Duodenal mucosa (tissue), 2 donors: ENCODE results near the gene DNAJA4.

ENCODE experiments used
- H3K27ac ChIP-seq: one replicate; pipeline ENCODE4 v1.7.0; 2013; ENCODE audit warnings: low read depth, low read length
- H3K27me3 ChIP-seq, 2 donors: one replicate each; pipeline ENCODE4 v1.7.0; 2013; ENCODE audit warnings: low read length in 2 of 2, control low read depth in 1 of 2; ENCODE audit not compliant: insufficient read depth in 2 of 2, control insufficient read depth in 1 of 2
- H3K36me3 ChIP-seq, 2 donors: one replicate each; pipeline ENCODE4 v1.7.0; 2013; ENCODE audit warnings: low read length in 2 of 2, control low read depth in 1 of 2; ENCODE audit not compliant: insufficient read depth in 2 of 2, control insufficient read depth in 1 of 2
- H3K4me1 ChIP-seq, 2 donors: one replicate each; pipeline ENCODE4 v1.7.0; 2013; ENCODE audit warnings: low read length in 2 of 2, control low read depth in 1 of 2; ENCODE audit not compliant: insufficient read depth in 2 of 2, control insufficient read depth in 1 of 2
- H3K4me3 ChIP-seq, 2 donors: one replicate each; pipeline ENCODE4 v1.7.0; 2013; ENCODE audit warnings: low read length in 2 of 2, low read depth in 1 of 2
- H3K9ac ChIP-seq, 2 donors: one replicate each; pipeline ENCODE4 v1.7.0; 2013; ENCODE audit warnings: low read length in 2 of 2, low read depth in 1 of 2
- H3K9me3 ChIP-seq, 2 donors: one replicate each; pipeline ENCODE4 v1.7.0; 2013; ENCODE audit warnings: low read length in 2 of 2, control low read depth in 1 of 2; ENCODE audit not compliant: control insufficient read depth in 1 of 2

Gene DNAJA4

GRCh38 chr15:78257681-78258080 is 6.7 kb upstream of the DNAJA4 start:
- Histone ChIP-seq H3K36me3 (no peaks in the 10 kb centered on the region), H3K4me1 (no peaks in the 10 kb centered on the region), H3K9me3 (no peaks in the 10 kb centered on the region), H3K27me3 (no peaks in the 10 kb centered on the region), H3K4me3 (no peak overlapping the region), H3K9ac (no peak overlapping the region), H3K27ac (no peak overlapping the region)

GRCh38 chr15:78259232-78259631 is 5.1 kb upstream of the DNAJA4 start:
- Histone ChIP-seq H3K4me3 (no peak overlapping the region), H3K27ac (no peak overlapping the region), H3K27me3 (no peaks in the 10 kb centered on the region), H3K36me3 (no peaks in the 10 kb centered on the region), H3K4me1 (no peaks in the 10 kb centered on the region), H3K9ac (no peak overlapping the region), H3K9me3 (no peaks in the 10 kb centered on the region)

GRCh38 chr15:78260489-78260888 is 3.9 kb upstream of the DNAJA4 start:
- no peaks in the 10 kb centered on the region for H3K36me3 ChIP-seq
- H3K4me3 ChIP-seq, result no peak overlapping the region
- no peaks in the 10 kb centered on the region for H3K27me3 ChIP-seq
- peaks cover 4 to 5% of the 10 kb centered on the region in 2 donors for H3K4me1 ChIP-seq
- H3K9ac ChIP-seq, result no peak overlapping the region
- H3K27ac ChIP-seq, result no peak overlapping the region
- no peaks in the 10 kb centered on the region for H3K9me3 ChIP-seq

GRCh38 chr15:78261062-78261461 is 3.3 kb upstream of the DNAJA4 start:
- no peaks in the 10 kb centered on the region for H3K36me3 ChIP-seq
- no peak overlapping the region for H3K9ac ChIP-seq
- no peak overlapping the region for H3K27ac ChIP-seq
- H3K4me3 ChIP-seq, result no peak overlapping the region
- no peaks in the 10 kb centered on the region for H3K27me3 ChIP-seq
- H3K4me1 ChIP-seq, result peaks cover 8 to 11% of the 10 kb centered on the region in 2 donors
- H3K9me3 ChIP-seq, result no peaks in the 10 kb centered on the region

- peaks cover 18 to 19% of the 10 kb centered on the region in 2 donors for H3K4me1 ChIP-seq
- H3K9me3 ChIP-seq, result no peaks in the 10 kb centered on the region
- no peaks in the 10 kb centered on the region for H3K27me3 ChIP-seq
- H3K36me3 ChIP-seq, result no peaks in the 10 kb centered on the region
- H3K9ac ChIP-seq, result no peak overlapping the region
- no peak overlapping the region for H3K4me3 ChIP-seq
- H3K27ac ChIP-seq, result no peak overlapping the region
Observed at GRCh38 chr15:78263351-78263781, 996 bp upstream of the DNAJA4 start.

GRCh38 chr15:78263907-78264303 is 457 bp upstream of the DNAJA4 start:
- no peak overlapping the region for H3K27ac ChIP-seq
- H3K9me3 ChIP-seq, result no peaks in the 10 kb centered on the region

GRCh38 chr15:78265137-78265460 is 737 bp downstream of the DNAJA4 start:
- Histone ChIP-seq H3K4me3 (peak overlapping the region; percentile 82 to 84), H3K4me1 (peaks cover 18 to 19% of the 10 kb centered on the region in 2 donors), H3K9ac (peak overlapping the region; percentile 74 to 85), H3K9me3 (no peaks in the 10 kb centered on the region), H3K36me3 (no peaks in the 10 kb centered on the region), H3K27ac (no peak overlapping the region), H3K27me3 (no peaks in the 10 kb centered on the region)

More at GRCh38 chr15:78263907-78264303, 457 bp upstream of the DNAJA4 start:
- Histone ChIP-seq H3K9ac (peak overlapping the region in 1 of 2 donors; percentile 60), H3K4me1 (peaks cover 18 to 19% of the 10 kb centered on the region in 2 donors), H3K36me3 (no peaks in the 10 kb centered on the region), H3K27me3 (no peaks in the 10 kb centered on the region), H3K4me3 (peak overlapping the region; percentile 36 to 82)

- Histone ChIP-seq H3K27ac (no peak overlapping the region), H3K9me3 (no peaks in the 10 kb centered on the region), H3K27me3 (no peaks in the 10 kb centered on the region), H3K4me3 (peak overlapping the region in 1 of 2 donors; percentile 82), H3K9ac (peak overlapping the region in 1 of 2 donors; percentile 85), H3K4me1 (peaks cover 18 to 19% of the 10 kb centered on the region in 2 donors), H3K36me3 (no peaks in the 10 kb centered on the region)
Observed at GRCh38 chr15:78265752-78266224, 1.4 kb downstream of the DNAJA4 start.

- Histone ChIP-seq H3K27ac (no peak overlapping the region), H3K27me3 (no peaks in the 10 kb centered on the region), H3K9ac (no peak overlapping the region), H3K9me3 (no peaks in the 10 kb centered on the region), H3K4me3 (no peak overlapping the region), H3K4me1 (peaks cover 18 to 19% of the 10 kb centered on the region in 2 donors), H3K36me3 (peaks cover 0 to 2% of the 10 kb centered on the region in 2 donors)
Observed at GRCh38 chr15:78266229-78266628, 1.9 kb downstream of the DNAJA4 start.

GRCh38 chr15:78266806-78267205 is 2.4 kb downstream of the DNAJA4 start:
- Histone ChIP-seq H3K9me3 (no peaks in the 10 kb centered on the region), H3K27ac (no peak overlapping the region), H3K9ac (no peak overlapping the region), H3K4me1 (peaks cover 18 to 19% of the 10 kb centered on the region in 2 donors), H3K27me3 (no peaks in the 10 kb centered on the region), H3K36me3 (peaks cover 0 to 5% of the 10 kb centered on the region in 2 donors), H3K4me3 (no peak overlapping the region)

- Histone ChIP-seq H3K4me3 (no peak overlapping the region), H3K9ac (no peak overlapping the region), H3K27ac (no peak overlapping the region), H3K27me3 (no peaks in the 10 kb centered on the region), H3K36me3 (peaks cover 15 to 38% of the 10 kb centered on the region in 2 donors), H3K9me3 (no peaks in the 10 kb centered on the region), H3K4me1 (no peaks in the 10 kb centered on the region)
Observed at GRCh38 chr15:78272316-78272715, 8.0 kb downstream of the DNAJA4 start.
